Stimulated activated CD8-positive, alpha-beta memory T cell treated with anti-CD3 and anti-CD28 coated beads, Interleukin-4, amount 100 ng/mL, for 48 hours (primary cell): Measurements from ENCODE around the gene TAS2R3.
A peak's percentile ranks its signal among the peaks of the same experiment; 100 is the strongest.
"Not testable (repeated sequence)": the region's sequence is repeated elsewhere in the genome, so short reads cannot be mapped to it uniquely, and the experiment has no call there.

Experiments
- DNase-seq: peaks from one replicate; pipeline ENCODE4 v3.0.0-alpha.2; 2020

The TAS2R3 gene

DNA sequence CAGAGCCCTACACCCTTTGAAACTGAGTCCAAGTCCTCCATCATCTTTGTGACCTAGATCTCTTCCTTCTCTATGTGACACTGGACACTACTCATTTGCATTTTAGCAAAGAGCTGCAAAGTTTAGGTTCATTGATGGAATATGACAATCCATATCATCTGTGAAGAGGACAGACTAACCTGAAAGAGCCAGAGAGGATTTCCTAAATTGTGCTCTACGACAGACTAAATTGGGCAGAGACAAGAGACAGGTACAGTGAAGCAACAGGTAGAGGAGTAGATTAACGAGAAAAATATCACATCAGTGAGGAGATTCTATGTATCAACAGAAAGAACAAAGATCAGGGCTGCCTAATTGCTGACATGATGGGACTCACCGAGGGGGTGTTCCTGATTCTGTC is at the start of gene TAS2R3:
Gene TAS2R3, plus strand, starts transcription at position 301 of the 400 bp plus-strand sequence. Its CDS starts 62 bp downstream, at position 363.
- no peak for DNase-seq

- DNase-seq = no peak
These were observed 49.3 kb upstream of the TAS2R3 start for GRCh38 chr7:141714571-141714970.

GRCh38 chr7:141715018-141715417 is 48.9 kb upstream of the TAS2R3 start:
- DNase-seq = no peak

DNA sequence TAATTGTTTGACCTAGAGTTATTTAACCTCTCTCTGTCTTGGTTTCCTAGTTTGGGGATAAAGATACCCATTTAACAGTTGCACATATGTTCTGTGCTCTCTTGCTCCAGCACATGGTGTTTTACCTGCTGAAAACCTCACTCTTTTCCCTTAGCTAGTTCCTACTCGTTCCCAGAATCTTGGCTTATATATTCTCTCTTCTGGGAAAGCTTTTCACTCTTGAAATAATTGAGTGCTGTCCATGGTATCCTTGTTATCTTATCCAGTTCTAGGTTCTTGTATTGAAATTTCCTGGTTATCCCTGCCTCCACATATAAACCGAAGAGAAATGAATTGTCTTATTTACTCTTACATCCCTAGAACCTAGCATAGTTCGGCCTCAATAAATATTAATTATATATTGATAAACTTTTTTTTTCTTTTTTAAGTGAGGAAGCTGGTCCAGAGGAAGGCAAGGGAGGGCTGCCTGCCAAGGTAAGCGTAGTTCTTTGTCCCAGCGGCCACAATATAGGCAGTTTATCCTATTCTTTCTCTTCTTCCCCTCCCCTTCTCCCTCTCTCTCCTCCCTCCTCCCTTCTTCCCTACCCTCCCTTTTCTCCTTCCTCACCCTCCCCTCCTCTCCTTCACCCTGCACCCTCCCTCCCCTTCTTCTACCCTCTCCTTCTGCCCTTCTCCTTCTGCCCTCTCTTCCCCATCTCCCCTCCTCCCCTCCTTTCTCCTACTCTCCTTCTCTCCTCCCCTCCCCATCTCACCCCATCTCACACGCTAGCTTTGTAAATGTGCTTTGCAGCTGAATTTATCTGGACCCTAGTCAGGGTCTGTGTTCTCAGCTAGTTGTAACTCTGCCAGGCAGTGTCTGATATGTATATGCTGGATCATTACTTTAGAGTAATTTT is 47.9 kb upstream of the TAS2R3 start:
- no peak for DNase-seq

- DNase-seq = no peak
These were observed 46.4 kb upstream of the TAS2R3 start for GRCh38 chr7:141717450-141717849.

DNA sequence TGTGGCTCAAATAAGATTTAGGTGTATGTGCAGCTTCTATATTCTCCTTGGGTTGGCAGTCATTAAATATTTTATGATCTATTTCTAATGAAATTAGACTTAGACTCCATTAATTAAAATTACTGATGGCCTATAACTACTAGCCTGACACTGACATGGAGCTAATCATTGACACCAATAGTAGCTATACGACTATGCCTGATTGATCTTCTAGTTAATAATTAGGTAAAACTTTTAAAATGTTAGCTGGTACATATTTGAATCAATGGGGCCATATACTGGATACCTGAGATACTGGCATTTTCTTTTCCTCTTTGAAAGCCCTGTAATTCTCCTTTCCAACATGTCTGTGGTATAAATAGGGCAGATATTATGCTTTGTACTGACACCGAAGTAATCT is 41.4 kb upstream of the TAS2R3 start:
- DNase-seq = no peak

GRCh38 chr7:141729020-141729419 is 34.9 kb upstream of the TAS2R3 start:
- DNase-seq = no peak

DNA sequence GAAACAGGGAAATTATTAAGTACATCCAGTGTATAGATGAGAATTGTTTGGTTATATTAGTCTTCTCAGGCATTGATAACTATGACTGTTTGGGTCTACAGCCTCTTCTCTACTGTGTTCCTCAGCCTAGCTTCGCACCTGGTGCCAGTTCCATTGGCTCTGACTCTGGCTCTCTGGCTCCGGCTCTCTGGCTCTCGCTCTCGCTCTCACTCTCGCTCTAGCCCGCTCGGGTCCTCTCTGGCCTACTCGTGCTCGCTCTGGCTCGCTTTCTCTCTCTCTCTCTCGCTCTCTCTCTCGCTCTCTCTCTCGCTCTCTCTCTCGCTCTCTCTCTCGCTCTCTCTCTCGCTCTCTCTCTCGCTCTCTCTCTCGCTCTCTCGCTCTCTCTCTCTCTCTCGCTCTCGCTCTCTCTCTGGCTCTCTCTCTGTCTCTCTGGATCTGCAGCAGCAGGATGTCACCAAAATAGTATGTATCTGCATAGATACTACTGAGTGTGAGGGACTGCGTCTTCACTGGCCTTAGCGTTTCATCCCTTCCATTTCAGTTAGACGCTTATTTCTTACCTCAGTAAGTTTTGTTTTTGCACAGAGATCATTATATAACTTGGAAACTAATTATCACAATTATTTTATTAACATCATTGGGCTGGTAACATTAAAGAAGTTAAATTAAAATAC is 32.3 kb upstream of the TAS2R3 start:
- DNase-seq = no peak

GRCh38 chr7:141737118-141737835 is 26.6 kb upstream of the TAS2R3 start:
- DNase-seq = peak; percentile 33

- peak; percentile 91 for DNase-seq
These were observed 25.9 kb upstream of the TAS2R3 start, which contains the start of gene SSBP1 for GRCh38 chr7:141737836-141738591. TSS of gene SSBP1 (plus strand) at chr7:141738358. CDS start at chr7:141739167, 809 bp downstream.

DNA sequence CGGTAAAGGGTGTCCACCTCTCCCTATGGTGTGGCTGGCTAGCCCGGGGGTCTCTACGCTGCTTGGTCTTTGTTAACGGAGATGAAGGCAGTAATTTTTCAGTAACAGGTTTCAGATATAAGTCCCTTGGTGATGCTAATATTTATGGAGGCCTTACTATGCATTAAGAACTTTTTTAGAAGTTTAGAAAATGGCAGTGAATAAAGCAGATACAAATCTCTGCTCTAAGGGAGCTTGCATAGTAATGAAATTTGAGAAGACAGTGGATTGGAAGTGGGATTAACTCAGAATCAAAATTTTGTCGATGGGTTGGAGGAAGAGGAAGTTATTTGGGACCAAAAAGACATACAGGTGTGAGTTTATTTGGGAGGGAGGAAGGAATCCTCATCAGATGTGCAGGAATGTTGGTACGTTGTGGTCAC is 25.3 kb upstream of the TAS2R3 start:
- no peak for DNase-seq

- no peak for DNase-seq
These were observed 24.6 kb upstream of the TAS2R3 start for GRCh38 chr7:141739250-141739649.

DNA sequence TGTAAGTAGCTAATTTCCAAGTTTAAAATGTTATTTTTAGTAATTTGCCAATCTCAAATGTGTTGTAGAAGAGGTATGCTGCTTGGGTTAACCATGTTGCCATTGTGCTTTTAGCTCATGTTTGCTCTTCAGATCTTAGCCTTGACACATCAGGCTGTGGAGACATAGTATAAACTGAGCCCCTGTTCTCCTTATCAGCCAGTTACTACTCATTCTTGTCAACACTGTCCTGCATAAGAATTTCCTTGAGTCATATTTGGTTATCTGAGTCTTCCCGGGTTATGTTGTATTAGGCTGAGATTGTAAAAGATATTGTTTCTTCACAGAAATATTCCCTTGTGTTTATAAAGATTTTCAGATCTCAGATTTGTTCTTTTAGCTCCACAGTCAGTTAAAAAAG is 21.7 kb upstream of the TAS2R3 start:
- DNase-seq = no peak

GRCh38 chr7:141744131-141744530 is 19.8 kb upstream of the TAS2R3 start:
- DNase-seq = no peak

GRCh38 chr7:141748396-141748795 is 15.5 kb upstream of the TAS2R3 start:
- no peak for DNase-seq

DNA sequence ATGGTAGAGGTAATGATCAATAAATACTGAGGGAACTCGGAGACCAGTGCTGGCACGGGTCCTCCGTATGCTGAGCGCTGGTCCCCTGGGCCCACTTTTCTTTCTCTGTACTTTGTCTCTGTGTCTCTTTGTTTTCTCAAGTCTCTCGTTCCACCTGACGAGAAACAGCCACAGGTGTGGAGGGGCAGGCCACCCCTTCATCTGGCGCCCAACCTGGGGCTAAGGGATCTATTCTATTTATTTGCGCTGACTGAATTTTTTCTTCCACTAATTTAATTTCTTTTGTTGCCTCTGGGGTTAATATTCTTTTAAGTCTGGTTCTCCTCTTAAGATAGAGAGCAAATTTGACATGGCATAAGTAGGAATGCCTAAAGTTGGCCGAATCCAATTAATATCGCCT is 12.0 kb upstream of the TAS2R3 start:
- not testable (repeated sequence) for DNase-seq

GRCh38 chr7:141752634-141753033 is 11.3 kb upstream of the TAS2R3 start:
- no peak for DNase-seq

DNA sequence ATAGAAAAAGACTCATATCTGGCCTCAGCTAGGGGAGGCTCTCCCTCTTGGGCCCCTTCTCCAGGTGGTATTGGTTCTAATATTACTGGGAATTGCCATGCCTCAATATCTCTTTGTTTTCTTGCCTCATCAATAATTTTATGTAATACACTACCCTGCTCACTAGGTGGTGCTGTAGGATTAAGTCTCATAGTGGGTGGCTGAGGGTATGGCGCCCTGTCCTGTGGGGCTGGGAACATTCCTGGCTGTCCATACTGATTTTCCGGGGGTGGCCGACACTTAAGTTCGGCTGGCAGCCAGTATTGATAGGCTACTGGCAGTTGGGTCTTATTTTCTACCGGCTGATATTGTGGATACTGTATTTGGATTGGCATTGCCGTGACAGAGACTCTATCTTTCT is 9.0 kb upstream of the TAS2R3 start:
- DNase-seq = no peak

GRCh38 chr7:141770083-141770583 is 6.2 kb downstream of the TAS2R3 start:
- not testable (repeated sequence) for DNase-seq

DNA sequence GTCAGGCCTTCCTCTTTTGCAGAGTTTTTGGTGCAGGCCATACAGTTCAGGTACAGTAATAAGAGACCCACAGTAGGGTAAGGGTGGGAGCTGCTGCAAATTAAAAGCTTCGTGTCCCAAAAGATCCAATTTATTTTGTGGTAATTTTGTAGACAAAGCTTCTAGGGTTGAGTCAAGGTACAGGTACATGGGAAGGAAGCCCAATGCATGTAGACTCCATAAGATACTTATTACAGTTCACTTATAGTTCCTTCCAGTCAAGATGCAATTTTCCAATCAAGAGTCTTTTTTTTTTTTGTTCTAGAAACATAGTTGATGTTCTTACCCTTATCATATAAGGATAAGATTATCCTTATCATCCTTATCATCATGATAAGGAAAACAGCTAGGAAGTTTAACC is 12.5 kb downstream of the TAS2R3 start, which contains the start of gene TAS2R4:
Gene TAS2R4, plus strand, starts transcription at position 301 of the 400 bp plus-strand sequence. CDS start 1,815 bp downstream, outside the sequence.
- DNase-seq = no peak

DNA sequence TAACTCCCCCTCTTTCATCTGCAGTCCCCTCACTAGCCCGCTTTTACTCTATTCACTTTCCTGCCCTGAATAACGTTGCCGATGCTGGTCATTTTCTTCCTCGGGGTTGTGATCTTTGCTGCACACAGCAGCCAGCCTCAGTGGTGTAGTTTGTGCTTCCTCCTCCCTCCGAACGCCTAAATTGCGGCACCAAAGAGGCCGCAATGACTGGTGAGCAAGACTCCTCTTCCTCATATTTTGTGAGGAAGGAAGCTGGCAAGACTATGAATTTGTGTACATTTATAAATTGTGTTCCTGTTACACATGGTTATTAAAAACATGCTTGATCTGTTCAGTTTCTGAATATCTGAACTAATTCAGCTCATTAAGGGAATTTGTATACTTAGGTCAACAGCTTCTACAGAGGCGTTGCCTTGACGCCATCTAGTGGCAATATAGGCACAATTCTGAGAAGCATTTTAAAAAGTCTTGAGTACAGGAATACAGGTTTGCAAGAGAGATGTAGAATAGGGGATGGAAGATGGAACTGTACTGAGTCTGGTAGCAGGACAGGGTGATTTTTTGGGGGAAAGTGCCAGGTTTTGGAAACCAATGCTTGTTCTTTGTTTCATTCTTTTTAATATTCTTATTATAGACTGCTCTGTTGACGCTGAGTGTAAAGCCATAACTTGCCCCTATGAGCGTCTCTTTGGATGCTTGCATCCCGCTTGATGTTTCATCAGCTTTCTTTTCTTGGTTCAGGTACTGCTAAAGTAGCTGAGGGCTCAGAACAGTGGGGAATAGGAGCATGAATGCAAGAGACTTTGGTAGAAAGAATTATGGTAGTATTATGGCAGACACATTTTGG is 22.0 kb downstream of the TAS2R3 start:
- peak; percentile 26 for DNase-seq
